Measurements from ENCODE around the gene ADCYAP1R1.
A peak's percentile ranks its signal among the peaks of the same experiment; 100 is the strongest.

ADCYAP1R1 gene

DNA sequence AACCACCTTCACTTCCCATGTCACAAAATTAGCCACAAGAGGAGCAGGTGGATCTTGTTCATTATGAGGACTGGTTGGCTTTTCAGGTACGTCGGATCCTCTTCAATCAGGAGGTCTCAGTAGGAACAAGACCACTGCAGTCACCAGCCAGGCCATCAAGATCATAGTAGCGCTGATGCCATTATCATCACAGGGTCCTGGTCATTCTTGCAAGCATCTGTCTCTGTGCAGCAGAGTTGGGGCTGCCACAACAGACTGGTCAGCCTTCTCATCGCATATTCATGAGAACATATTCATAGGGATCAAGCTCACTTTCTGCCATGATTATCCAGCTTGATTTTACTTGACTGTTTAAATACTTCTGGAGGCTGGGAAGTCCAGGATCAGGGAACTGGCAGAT, 67.1 kb downstream of the ADCYAP1R1 start:
- TF ChIP-seq, protein P1, sequence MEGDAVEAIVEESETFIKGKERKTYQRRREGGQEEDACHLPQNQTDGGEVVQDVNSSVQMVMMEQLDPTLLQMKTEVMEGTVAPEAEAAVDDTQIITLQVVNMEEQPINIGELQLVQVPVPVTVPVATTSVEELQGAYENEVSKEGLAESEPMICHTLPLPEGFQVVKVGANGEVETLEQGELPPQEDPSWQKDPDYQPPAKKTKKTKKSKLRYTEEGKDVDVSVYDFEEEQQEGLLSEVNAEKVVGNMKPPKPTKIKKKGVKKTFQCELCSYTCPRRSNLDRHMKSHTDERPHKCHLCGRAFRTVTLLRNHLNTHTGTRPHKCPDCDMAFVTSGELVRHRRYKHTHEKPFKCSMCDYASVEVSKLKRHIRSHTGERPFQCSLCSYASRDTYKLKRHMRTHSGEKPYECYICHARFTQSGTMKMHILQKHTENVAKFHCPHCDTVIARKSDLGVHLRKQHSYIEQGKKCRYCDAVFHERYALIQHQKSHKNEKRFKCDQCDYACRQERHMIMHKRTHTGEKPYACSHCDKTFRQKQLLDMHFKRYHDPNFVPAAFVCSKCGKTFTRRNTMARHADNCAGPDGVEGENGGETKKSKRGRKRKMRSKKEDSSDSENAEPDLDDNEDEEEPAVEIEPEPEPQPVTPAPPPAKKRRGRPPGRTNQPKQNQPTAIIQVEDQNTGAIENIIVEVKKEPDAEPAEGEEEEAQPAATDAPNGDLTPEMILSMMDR (IDR thresholded peaks at IDR 0.05), result no peak
- Histone ChIP-seq H3K9me3 (no peaks in the 10 kb centered on the region), H3K36me3 (no peaks in the 10 kb centered on the region), H3K27ac (no peak overlapping the region), H3K4me3 (no peak overlapping the region), H3K4me1 (no peaks in the 10 kb centered on the region), H3K27me3 (no peaks in the 10 kb centered on the region)
- no peak for DNase-seq
- intact Hi-C loops (cut with DNase I; ENCODE audit: low total_unique reads), result loop anchor here (10.0 kb wide), 1 partner anchor 384 kb away; no protein-coding TSS in a partner anchor

GRCh38 chr7:31120800-31121513, 68.8 kb downstream of the ADCYAP1R1 start:
- Histone ChIP-seq H3K36me3 (no peaks in the 10 kb centered on the region), H3K9me3 (no peaks in the 10 kb centered on the region), H3K4me1 (no peaks in the 10 kb centered on the region), H3K27me3 (peaks cover 0 to 7% of the 10 kb centered on the region in 2 donors), H3K27ac (no peak overlapping the region), H3K4me3 (no peak overlapping the region)
- intact Hi-C loops (cut with DNase I; ENCODE audit: low total_unique reads), result loop anchor here (5.0 kb wide), 1 partner anchor 139 kb away; no protein-coding TSS in a partner anchor
- TF ChIP-seq, protein P1 (IDR thresholded peaks at IDR 0.05), result no peak
- DNase-seq, result no peak

GRCh38 chr7:31121601-31122000, 69.5 kb downstream of the ADCYAP1R1 start:
- no peak for DNase-seq
- no peaks in the 10 kb centered on the region for H3K9me3 ChIP-seq
- no peak overlapping the region for H3K4me3 ChIP-seq
- peaks cover 0 to 7% of the 10 kb centered on the region in 2 donors for H3K27me3 ChIP-seq
- no peaks in the 10 kb centered on the region for H3K4me1 ChIP-seq
- intact Hi-C loops (cut with DNase I; ENCODE audit: low total_unique reads), result loop anchor here (5.0 kb wide), 1 partner anchor 139 kb away; no protein-coding TSS in a partner anchor
- TF ChIP-seq, protein P1 (IDR thresholded peaks at IDR 0.05), result no peak
- no peak overlapping the region for H3K27ac ChIP-seq
- no peaks in the 10 kb centered on the region for H3K36me3 ChIP-seq

DNA sequence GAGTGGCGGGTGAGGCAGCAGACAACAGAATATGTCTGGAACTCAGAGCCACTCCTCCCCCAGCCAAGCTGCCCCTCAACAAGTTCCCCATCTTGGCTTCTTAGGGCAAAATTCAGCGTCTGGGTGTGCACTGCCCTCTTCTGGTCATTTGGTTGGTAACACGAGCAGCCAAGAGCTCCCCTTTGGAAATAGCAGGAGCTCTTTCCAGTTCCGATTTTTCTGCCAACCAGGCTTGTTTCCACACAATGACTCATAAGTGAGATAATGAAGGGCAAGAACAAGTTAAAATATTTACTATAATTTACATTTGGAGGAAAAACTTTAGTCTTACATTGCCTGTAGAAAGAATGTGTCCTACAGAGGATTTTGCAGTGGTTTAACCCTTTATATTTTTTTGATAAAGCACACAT, 70.5 kb downstream of the ADCYAP1R1 start:
- H3K27me3 ChIP-seq, result peaks cover 0 to 7% of the 10 kb centered on the region in 2 donors
- H3K4me1 ChIP-seq, result no peaks in the 10 kb centered on the region
- intact Hi-C loops (cut with DNase I; ENCODE audit: low total_unique reads), result loop anchor here (5.0 kb wide), 1 partner anchor 140 kb away; no protein-coding TSS in a partner anchor
- H3K4me3 ChIP-seq, result no peak overlapping the region
- TF ChIP-seq, protein P1 (IDR thresholded peaks at IDR 0.05), result peak; percentile 75 to 76
- H3K27ac ChIP-seq, result no peak overlapping the region
- no peaks in the 10 kb centered on the region for H3K36me3 ChIP-seq
- H3K9me3 ChIP-seq, result no peaks in the 10 kb centered on the region
- DNase-seq, result peak; percentile 70 to 80

DNA sequence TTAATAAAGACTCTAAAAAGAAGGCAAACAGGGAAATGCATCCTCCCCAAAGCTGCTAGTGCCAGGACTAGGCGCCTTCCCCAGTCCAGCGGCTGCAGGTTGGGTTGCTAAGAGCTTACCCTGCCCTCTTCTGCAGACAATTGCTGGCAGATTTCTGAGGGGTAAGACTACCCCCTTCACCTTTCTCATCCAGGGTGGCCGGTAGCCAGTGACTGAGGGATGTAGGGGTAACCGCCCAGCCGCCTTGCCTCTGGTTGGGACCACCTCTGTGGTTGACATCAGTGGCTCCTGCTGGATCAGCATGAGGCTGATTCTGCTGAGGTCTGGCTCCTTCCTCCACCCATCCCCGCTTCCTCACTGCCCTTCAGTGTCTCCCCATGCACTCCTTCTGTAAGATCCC, 71.2 kb downstream of the ADCYAP1R1 start:
- no peak for DNase-seq
- Histone ChIP-seq H3K9me3 (no peaks in the 10 kb centered on the region), H3K27me3 (peaks cover 0 to 9% of the 10 kb centered on the region in 2 donors)

More for the DNA sequence above, 71.2 kb downstream of the ADCYAP1R1 start:
- TF ChIP-seq, protein P1 (IDR thresholded peaks at IDR 0.05), result no peak
- Histone ChIP-seq H3K4me3 (no peak overlapping the region), H3K36me3 (no peaks in the 10 kb centered on the region), H3K27ac (no peak overlapping the region), H3K4me1 (no peaks in the 10 kb centered on the region)
- intact Hi-C loops (cut with DNase I; ENCODE audit: low total_unique reads), result loop anchor here (5.0 kb wide), 1 partner anchor 141 kb away; no protein-coding TSS in a partner anchor

Measured in tibial artery (tissue), 4 donors.